Limb (tissue), 2 donors: ENCODE results near the gene LAMC3.
A peak's percentile ranks its signal among the peaks of the same experiment; 100 is the strongest.
"Not testable (repeated sequence)": the region's sequence is repeated elsewhere in the genome, so short reads cannot be mapped to it uniquely, and the experiment has no call there.

ENCODE experiments used
- DNase-seq, 2 donors: peaks; one replicate each; pipeline ENCODE4 v3.0.0-alpha.2; 2016; ENCODE audit errors: extremely low spot score in 2 of 2

The LAMC3 gene

GRCh38 chr9:131097126-131097947 is 88.4 kb downstream of the LAMC3 start:
- DNase-seq = no peak

- no peak for DNase-seq
These were observed 88.9 kb downstream of the LAMC3 start for GRCh38 chr9:131097948-131098278.

DNA sequence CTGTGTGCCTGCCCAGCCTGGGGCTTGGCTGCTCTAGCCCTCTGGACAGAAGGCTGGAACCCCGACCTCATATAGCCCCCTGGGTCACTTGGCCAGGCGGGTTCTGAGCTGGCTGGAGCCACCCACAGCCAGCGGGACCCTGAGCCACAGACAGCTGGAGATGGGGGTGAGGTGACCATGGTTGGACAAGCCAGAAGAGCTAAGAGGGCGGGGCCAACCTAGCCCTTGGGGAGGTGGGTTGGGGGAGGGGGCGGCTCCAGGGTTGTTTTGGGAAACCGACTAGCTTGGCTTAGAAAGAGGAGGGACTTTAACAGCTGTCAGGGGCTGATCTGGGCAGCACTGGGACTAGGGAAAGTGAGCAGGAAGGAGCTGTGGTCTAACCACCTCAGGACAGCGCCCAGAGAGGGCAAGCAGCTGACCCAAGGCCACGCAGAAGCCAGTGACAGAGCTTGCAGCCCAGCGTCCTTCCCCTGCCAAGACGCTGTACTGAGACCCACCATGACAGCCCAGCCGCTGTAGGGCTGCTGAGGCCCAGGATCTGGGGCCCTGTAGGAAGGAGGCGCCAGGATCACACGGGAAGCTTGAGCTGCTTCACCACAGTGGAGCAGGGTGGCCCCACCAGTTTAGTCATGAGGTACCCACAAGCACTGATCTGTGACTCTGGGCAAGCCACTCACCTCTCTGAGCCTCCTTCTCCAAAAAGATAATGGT is 89.6 kb downstream of the LAMC3 start:
- no peak for DNase-seq

DNA sequence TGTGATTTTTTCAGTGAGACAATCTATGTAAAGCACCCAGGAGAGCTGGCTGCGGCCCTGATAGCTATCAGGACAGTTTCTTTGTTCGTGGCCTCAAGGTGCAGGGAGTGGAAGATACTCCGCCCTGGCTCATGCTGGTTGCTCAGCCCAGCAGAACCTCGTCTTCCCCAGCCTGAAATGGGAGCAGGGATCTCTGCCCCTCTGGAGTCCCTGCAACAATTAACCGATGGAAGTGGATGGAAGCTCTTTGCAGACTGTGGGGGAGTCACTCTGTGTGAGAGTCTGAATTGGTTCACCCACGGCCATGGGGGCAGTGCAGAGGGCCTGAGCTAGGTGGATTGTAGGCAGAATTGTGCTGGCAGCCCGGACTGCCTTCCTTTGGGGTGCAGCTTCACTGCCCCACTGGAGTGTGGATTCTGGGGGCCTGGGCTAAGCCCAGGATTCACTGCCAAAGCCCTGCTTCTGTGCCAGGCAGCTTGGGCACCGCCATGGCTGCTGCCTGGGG is 90.2 kb downstream of the LAMC3 start:
- no peak for DNase-seq

DNA sequence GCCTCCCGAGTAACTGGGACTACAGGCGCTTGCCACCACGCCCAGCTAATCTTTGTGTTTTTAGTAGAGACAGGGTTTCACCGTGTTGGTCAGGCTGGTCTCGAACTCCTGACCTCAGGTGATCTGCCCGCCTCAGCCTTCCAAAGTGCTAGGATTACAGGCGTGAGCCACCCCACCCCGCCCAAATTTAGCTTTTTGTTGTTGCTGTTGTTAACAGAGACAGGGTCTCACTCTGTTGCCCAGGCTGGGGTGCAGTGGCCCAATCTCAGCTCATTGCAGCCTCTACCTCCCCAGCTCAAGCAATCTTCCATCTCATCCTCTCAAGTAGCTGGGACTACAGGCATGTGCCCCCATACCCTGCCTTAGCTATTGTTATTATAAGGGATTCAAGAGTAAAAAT is 90.9 kb downstream of the LAMC3 start:
- DNase-seq = not testable (repeated sequence)

- DNase-seq = no peak
These were observed 91.5 kb downstream of the LAMC3 start for GRCh38 chr9:131100445-131100844.

GRCh38 chr9:131101207-131101964 is 92.4 kb downstream of the LAMC3 start:
- DNase-seq = no peak

GRCh38 chr9:131103024-131103423 is 94.0 kb downstream of the LAMC3 start:
- DNase-seq = no peak

DNA sequence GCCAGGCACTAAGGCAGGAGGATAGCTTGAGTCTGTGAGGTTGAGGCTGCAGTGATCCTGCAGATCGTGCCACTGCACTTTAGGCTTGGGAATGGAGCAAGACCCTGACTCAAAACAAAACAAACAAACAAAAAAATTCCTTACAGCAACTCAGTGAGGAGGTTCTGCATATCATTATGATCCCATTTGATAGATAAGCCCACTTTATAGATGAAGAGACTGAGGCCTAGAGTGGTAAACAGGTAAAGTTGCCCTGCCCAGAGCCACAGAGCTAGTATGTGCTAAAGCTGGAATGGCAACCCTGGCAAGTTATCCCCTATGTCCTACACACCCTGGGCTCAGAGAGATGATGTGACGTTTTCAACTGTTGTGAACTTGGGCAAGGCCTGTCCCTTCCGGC is 94.6 kb downstream of the LAMC3 start:
- no peak for DNase-seq

DNA sequence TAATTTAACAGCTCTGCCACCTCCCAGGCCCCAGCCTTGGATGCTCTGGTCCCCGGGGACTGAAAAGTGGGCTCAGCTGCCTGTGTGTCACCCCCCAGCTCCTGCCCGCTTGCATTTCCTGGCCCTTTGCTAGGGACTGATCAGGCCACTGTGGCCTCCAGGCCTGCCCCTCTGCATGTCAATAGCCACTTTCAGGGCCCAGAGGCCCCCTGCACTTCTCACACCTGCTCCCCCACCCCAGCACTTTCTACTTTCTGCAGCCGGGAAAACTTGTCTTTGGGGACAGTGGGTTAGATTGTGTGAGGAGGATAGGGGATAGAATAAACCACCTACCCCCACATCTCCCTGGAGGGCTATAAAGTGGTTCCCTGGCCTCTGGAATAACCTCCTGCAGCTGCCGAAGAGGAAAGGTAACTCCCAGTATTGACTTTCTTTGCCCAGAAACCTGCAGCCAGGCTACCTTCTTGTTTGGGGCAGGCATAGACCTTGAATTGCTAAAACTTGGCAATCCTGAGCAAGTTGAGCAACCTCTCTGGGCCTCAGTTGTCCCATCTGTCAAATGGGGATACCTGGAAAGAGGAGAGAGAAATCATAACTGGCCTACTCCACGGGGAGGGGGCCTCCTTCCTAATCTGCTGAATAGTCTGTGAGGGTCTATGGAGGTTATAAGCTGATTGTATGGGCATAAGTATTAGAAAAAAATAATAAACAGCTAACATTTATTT is 95.2 kb downstream of the LAMC3 start:
- no peak for DNase-seq

DNA sequence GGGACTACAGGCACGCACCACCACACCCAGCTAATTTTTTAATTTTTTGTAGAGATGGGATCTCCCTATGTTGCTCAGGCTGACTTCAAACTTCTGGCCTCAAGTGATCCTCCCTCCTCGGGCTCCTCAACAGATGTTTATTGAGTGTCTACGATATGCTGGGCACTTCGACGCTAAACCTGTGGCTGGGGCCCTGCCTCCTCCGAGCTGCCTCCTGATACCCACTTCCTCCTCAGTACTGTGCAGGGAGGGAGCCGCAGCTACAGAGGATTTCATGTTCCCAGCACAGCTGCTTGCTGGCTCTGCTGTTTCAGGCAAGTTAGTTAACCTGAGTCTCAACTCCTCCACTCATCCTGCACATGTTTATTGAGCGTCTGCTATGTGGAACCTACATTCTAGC is 97.0 kb downstream of the LAMC3 start:
- DNase-seq = no peak

DNA sequence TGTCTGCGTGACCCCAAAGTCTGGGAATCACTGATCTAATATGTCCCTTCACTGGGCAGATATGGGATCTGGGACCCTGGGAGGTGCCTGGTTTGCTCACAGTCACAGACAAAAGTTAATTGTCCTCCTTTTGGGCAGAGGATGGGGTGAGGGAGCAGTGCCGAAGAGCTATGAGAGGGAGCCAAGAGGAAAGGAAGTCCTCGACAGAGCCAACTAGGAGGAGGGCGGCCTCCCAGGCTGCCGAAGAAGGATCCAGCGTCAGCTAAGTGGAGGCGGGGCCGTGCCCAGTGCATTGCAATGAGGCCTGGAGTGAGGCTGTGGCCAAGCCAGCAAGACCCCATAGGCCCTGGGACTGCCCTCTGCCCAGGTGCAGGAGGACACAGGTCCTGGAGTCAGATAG is 98.8 kb downstream of the LAMC3 start:
- no peak for DNase-seq

DNA sequence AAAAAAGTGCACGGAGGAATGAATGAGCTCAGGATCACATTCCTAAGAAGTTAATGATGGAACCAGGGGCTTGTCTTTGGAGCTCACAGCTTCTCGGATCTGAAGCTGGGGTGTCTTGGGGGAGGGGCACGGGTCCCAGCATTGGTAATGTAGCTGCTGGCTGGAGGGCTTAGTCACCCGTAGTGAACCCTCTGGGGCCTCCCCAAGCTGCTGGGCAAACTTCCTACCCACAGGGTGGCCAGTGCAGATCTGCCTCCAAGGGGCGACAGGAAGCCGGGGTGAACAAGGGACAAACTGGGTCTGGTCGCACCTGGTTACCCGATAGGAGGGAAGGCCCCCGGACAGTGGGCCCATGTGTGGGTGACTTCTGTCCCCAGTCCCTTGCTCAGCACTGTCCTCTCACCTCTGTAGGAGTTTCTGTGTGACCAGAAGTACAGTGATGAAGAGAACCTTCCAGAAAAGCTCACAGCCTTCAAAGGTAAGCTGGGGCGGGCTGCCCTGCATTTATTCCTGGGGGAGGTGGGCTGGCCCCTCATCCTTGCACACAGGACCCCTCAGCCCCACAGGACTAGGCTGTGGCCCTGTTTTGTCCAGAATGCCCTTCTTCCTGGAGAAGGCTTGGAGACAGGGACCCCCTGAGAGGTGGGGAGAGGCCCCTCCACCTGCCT is 102.3 kb downstream of the LAMC3 start:
- DNase-seq = no peak

DNA sequence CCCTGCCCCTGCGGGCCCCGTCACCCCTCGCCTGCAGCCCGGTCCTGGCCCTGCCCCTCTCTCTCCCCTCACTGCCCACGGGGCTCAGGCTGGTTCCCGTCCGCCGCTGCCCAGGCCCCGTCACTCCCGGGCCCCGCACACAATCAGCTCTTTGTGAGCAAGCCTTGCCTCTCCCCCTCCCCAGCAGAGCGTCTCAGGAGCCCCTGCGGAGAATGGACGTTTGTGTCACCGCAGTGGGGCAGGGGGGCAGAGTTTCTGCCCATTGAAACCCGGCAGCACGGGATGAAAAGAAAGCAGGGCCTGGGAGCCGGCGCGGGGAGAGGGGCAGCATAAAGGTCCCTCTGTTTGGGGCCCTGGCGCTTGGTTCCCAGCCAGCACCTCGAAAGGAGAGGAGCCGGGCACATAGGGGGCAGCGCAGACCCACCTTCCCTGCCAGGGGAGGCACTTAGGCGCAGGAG is 102.9 kb downstream of the LAMC3 start:
- DNase-seq = peak in 1 of 2 donors; percentile 82

DNA sequence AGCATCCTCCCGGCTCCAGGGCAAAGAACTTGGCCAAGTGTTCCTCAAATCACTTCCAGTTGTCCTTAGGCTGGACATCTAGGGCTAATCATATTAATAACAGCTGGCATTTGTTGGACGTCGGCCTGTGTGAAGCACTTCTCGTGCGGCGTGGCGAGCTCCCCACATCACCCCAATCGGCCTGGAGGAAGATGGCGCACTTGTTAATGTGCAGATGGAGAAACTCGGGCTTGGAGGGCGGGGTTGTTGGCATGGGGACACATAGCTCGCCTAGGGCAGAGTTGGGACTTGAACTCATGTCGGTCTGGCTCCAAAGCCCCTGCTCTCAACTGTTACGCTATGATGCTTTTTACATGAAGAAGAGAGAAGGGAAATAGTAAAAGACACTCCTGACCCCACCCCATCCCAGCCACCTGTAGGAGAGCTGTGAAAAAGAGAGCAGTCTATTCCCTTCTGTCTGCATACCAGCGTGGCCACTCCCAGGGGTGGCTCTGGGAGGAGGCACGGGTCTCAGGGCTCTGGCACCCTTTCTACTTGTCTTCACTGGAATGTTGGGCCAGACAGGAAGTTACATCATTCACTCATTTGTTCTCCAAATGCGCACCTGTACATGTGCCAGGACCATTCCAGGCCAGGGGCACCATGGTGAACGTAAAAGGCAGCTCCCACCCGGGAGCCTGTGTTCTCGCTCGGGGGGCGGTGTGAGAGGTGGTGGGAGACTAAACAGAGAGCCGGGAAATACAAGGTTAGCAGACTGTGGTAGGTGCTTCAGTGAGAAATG is 103.6 kb downstream of the LAMC3 start:
- no peak for DNase-seq

GRCh38 chr9:131113655-131114054 is 104.7 kb downstream of the LAMC3 start:
- no peak for DNase-seq

DNA sequence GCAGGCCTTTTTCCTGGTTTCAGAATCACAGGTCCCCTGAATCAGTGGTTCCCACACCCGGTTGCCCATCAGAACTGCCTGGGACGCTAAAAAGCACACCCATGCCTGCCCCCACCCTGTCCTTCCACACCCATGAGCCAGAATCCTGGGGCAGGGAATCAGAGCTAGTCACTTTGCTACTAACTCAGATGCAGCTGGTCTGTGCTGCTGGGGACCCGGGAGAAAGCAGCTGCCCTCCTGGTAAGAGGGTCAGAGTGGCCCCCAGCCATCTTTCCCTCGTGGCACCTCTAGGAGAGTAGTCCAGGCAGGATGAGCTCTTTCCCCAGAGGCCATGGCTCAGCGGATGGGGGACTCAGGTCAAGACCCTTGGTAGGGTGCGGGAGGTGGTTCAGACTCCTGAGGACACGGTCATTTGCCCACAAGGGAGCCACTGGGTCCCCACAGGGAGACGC is 105.1 kb downstream of the LAMC3 start:
- no peak for DNase-seq

GRCh38 chr9:131115360-131115742 is 106.4 kb downstream of the LAMC3 start:
- DNase-seq = not testable (repeated sequence)

GRCh38 chr9:131116281-131117120 is 107.5 kb downstream of the LAMC3 start:
- no peak for DNase-seq
